Measurements from ENCODE around the gene DNAAF5.
A peak's percentile ranks its signal among the peaks of the same experiment; 100 is the strongest.

DNAAF5 gene

GRCh38 chr7:707296-708000, 19.1 kb upstream of the DNAAF5 start:
- no peak for DNase-seq

DNA sequence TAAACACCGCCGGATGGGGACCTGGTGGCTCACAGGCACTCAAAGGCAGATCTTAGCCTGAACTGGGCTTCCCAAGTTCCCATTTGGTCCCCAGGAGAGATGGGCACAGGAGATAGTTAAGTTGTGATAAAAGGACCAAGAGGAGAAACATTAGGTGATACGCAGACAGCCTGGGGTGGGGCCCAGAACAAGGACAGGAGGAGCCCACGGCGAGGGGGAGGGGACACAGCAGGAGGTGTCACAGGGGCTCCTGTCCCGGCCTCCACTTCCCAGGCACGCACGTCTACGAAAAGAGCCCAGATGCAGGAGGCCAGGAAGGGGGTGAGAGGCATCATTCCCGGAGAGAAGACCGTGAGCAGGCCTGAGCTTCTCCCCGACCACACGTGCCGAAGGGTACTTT, 16.3 kb upstream of the DNAAF5 start:
- DNase-seq: no peak

GRCh38 chr7:711093-711921, 15.2 kb upstream of the DNAAF5 start:
- no peak for DNase-seq

DNA sequence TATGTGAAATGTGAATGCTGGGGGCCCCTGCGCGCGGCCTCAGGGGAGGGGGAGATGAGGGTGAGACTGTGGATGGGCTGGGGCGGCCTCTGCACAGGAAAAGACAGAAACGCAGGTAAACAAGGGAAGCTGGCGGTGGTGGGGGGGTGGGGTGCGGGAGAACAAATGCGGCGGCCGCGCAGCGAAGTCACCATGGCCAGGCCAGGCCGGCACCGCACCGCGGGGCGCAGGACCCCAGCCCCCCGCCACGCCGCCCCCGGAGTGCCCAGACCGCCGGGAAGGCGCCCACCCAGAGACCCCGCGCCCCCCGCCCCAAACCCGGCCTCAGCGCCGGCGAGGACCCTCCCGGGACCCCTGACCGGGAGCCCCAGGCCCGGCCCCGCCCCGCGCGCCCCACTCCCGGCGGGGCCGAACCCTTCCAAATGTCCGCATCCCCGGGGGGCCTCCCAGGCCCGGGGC, 14.5 kb upstream of the DNAAF5 start:
- no peak for DNase-seq

DNA sequence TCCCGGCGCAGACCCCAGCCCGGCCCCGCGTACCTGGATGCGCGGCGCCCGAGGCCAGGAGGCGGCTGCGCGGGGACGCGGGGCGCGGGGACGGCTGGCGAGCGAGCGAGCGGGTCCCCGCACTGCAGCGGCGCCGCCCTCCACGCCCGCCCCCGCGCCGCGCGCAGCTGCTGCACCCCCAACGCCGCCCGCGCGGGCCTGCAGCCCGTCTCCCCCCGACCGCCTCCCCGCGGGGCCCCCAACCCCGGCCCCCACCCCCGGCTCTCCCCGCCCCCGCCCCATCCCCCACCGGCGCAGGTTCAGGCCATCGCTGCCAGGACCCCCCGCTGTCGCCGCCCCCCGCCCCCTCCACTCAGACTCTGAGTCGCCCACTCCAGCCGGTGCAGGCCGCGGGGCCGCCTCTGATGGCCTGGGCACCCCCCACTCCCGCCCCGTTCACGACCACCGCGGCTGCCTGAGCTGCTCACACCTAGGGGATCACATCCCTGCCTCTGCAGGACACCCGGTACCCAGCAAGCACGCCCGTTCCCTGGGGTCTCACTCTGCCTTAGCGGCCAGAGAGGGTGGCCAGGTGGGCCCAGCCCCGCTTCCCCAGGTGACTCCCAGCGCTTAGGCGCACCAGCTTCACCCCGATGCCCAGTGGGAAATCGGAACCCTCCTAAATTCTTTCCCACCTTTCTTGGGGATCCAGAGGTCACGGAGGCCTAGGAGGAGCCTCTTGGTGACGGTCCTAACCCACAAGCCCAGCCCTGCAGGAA, 13.9 kb upstream of the DNAAF5 start:
- DNase-seq: no peak

DNA sequence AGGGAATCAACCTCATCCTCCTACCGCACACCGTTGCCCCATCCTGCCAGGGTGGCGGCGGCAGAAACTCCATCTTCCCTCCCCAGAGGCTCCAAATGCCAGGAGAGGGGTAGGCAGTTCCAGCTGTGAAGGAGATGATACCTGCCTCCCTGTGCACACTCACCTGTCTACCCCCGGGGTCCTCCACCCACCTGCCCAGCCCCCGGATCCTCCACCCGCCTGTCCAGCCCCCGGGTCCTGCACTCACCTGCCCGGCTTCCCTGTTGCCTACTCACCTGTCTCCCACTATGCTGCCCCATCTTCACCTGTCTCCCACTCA, 13.4 kb upstream of the DNAAF5 start:
- no peak for DNase-seq

- no peak for DNase-seq
Observed at GRCh38 chr7:713488-714230, 12.8 kb upstream of the DNAAF5 start.

- DNase-seq: no peak
Observed at GRCh38 chr7:714251-714671, 12.2 kb upstream of the DNAAF5 start.

DNA sequence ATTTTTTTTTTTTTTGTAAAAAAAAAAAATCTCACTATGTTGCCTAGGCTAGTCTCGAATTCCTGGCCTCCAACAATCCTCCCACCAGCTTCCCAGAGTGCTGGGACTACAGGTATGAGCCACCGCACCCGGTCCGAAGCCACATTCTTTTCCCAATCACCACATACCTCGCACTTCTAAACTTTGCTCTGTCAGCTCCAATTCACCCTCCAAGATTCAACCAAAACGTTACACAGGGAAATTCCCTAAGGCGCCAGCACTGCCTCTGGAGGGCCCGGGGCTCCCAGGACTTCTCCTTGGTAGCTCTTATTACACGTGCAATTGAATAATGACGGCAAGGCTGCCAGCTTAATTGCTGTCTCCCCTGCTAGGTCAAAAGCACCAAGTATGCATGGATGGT, 10.3 kb upstream of the DNAAF5 start:
- DNase-seq: no peak

- DNase-seq: no peak
Observed at GRCh38 chr7:716636-717035, 9.9 kb upstream of the DNAAF5 start.

- no peak for DNase-seq
Observed at GRCh38 chr7:721619-722248, 4.8 kb upstream of the DNAAF5 start.

DNA sequence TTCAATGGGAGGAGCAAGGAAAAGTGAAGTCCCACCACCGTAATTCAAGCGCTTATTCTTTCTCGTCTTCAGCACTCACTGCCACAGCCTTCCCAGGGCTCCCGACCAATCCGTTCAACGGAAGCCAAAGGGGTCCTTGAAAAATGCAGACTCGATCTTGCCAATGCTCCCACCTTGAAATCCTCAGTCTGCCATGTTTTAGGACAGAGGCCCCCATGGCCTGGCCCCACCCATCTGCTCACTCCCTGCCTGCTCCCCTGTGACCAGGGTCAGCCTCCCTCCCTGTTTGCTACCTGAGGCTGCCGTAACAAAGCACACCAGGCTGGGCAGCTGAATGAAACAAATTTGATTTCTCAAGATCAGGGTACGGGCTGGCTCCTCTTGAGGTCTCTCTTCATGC, 3.0 kb upstream of the DNAAF5 start:
- DNase-seq: no peak

DNA sequence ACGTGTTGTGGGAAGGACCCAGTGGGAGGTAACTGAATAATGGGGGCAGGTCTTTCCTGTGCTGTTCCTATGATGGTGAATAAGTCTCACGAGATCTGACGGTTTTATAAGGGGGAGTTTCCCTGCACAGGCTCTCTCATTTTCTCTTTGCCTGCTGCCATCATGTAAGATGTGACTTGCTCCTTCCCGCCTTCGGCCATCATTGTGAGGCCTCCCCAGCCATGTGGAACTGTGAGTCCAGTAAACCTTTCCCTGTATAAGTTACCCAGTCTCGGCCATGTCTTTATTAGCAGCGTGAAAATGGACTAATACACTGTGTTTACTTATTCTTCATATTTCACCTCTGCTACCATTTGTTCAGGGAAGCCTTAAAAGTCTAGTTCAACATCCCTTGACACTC, 2.2 kb upstream of the DNAAF5 start:
- no peak for DNase-seq

- DNase-seq: no peak
Observed at GRCh38 chr7:725223-726005, 1.1 kb upstream of the DNAAF5 start.

DNA sequence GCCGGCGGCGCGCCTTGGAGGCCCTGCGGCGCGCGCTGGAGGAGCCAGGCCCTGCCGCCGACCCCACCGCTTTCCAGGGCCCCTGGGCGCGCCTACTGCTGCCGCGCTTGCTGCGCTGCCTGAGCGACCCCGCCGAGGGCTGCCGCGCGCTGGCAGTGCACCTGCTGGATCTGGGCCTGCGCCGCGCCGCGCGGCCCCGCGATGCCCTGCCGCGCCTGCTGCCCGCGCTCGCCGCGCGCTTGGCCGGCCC, 280 bp downstream of the DNAAF5 start:
- no peak for DNase-seq

DNA sequence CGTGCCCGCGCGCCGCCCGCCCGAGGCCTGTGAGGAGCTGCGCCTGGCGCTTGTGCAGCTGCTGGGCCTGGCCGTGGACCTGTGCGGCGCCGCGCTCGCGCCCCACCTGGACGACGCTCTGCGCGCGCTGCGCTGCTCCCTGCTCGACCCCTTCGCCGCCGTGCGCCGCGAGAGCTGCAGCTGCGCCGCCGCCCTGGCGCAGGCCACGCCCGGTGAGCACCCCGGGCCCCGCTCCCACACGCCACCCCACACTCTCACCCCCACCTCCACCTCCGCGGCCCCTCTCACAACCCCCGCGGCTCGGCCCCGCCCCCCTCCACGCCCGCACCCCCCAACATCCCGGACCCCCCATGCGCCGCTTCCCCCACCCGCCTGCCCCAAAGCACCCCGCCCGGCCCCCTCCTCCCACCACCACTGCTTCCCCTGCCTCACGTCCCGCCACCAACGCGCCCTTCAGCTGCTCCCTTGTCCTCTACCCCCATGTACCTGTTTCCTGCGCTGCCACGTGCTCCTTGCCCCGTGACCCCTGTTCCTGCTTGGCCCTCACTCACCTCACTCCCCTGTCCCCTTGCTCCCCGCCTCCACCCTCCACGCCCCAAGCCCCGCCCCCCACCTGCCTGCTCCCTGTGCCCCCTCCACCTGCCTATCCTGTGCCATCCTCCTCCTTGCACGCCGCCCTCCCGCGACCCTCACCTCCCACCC, 756 bp downstream of the DNAAF5 start, which contains the start of gene PRKAR1B:
Gene PRKAR1B, minus strand, starts transcription at position 178 of the 702 bp plus-strand sequence. CDS start 15,776 bp downstream, outside the sequence.
- DNase-seq: peak in 1 of 2 donors; percentile 39

DNA sequence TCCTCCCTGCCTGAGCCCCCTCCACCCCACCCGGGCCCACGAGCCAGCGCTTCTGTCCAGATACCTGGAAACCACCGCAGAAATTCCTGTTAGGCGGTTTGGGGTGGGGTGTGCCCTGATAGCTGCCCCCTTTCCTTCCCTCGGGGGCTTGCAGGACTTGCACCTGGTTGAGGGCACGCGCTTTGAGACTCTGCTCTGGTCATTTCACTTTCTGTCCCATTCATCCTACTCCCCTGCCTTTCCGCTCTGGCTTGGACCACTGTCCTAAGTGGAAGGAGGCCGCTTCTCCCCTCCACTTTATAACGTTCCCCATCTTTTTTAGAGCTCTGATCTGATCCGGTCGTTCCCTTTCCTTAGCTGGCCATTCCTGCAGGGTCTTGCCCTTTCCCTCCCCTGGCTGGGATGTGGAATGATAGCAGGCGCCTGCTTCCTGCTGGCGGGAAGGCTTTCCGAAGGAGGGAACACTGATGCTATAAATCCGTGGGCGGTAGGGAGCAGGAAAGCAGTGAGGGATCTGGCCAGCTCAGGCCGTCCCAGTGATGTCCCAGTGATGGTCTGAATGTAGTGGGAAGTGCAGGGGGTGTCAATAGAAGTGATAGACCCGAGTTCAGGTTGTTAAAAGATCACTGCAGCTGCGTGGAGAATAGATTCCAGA, 1.4 kb downstream of the DNAAF5 start:
- no peak for DNase-seq

- DNase-seq: no peak
Observed at GRCh38 chr7:728602-729001, 2.1 kb downstream of the DNAAF5 start.

DNA sequence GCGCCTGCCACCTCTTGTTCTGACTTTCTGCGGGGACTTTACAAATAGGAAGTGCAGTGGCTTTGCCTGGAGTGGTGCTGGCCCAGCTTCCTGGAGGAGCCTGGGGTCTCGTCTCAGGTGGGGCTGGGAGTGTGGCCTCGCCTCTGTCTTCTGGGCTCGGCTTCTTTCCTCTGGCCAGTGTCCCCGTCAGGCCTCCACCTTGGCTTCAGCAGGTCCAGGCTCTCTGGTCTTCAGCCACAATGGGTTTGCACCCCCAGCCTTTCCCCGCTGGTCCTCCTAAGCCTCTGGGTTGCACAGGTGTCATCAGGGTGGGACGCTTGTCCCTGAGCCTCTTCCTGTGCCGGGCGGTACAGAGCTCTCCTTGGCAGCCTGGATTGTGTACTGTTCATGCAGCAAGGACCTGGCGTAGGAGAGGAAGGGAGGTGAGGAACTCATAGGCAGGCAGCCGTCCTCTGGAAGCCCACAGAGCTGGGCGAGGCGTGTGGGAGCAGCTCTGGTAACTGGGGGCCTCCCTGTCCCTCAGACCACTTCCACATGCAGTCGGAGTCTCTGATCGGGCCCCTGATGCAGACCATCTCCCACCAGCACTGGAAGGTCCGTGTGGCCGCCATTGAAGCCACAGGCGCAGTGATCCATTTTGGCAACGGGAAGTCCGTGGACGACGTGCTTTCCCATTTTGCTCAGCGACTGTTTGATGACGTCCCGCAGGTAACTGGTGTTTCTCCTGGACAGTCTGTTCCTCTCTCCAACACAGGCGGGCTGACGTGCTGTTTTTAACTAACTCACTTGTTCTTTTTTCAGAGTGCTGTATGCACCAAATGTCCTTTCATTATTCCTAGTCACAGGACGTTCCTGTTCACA, 2.9 kb downstream of the DNAAF5 start:
- no peak for DNase-seq
